ENCODE data around the gene ZNF423. TPM values are rescaled to one million over a fixed set of nuclear protein-coding genes. Genes with fewer than 3 reads are reported as not detected.

The ZNF423 gene
- polyA plus RNA-seq, 1 of the 3 experiments (the other 2 are of a cell fraction): 1.2 TPM

DNA sequence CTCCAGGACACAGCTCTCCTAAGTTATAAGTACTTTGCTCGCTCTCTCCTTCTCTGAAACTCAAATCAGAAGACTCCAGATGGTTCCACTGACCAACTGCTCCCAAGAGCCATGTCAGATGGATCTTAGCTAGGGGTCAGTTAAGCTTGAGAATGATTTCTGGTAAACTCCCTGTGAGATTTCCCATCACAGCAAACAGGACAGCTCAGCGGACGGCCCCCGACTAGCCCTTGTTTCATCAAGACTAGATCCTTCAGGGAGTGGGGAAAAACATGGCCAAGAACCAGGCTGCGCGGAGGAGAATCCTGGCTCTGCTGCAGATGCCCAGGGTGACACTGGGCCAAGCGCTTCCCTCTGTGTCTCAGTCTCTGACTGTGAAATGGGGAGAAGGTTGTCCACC, 322.5 kb downstream of the ZNF423 start:
- ChIA-PET CTCF (interaction anchor here (1.0 to 1.1 kb wide), 2 partner anchors 23 to 329 kb away, joined by 3 to 4 read pairs; no protein-coding TSS in a partner anchor), POLR2A (no interaction called here)
- Histone ChIP-seq H3K9me2 (no peaks in the 10 kb centered on the region), H3K27me3 (ENCODE audit: insufficient read depth) (no peaks in the 10 kb centered on the region), H3K79me2 (ENCODE audit: insufficient read depth) (no peaks in the 10 kb centered on the region), H3K4me1 (ENCODE audit: control insufficient read depth in 1 of 2, insufficient read depth in 2 of 2, low read depth in 1 of 2, low read length in 1 of 2) (peaks cover under 1 to 63% of the 10 kb centered on the region in 2 experiments; a peak in 3 of 4 replicates), H2AFZ (ENCODE audit: low read depth) (no peak overlapping the region), H3K36me3 (replicated peaks in 1 of 2; ENCODE audit: control insufficient read depth in 1 of 2, insufficient read depth in 2 of 2, low read length in 1 of 2) (no peaks in the 10 kb centered on the region), H3K4me2 (no peak overlapping the region), H3K27ac (ENCODE audit: low read depth in 2 of 2, low read length in 1 of 2) (peak overlapping the region in 1 of 2 experiments; percentile 98; a peak in 2 of 4 replicates), H3K9ac (no peak overlapping the region), H3F3A (replicated peaks; ENCODE audit: insufficient read depth) (no peaks in the 10 kb centered on the region), H3K4me3 (ENCODE audit: low read depth in 2 of 2, low read length in 1 of 2) (no peak overlapping the region), H4K20me1 (ENCODE audit: insufficient read depth) (no peaks in the 10 kb centered on the region), H3K9me3 (no peaks in the 10 kb centered on the region)
- WGBS (ENCODE audit: low lambda C conversion rate): 82% methylated on average over 6 of the region's 7 CpGs
- DNase-seq: no peak
- TF ChIP-seq ELF1 (IDR thresholded peaks at IDR 0.05) (no peak), RAD21 (IDR thresholded peaks at IDR 0.05; ENCODE audit: low read length) (no peak), SMC3 (IDR thresholded peaks at IDR 0.05; ENCODE audit: low read depth, low read length) (no peak), RXRA (IDR thresholded peaks at IDR 0.05; ENCODE audit: borderline replicate concordance, low read depth) (no peak), FOXJ3 (CRISPR knock-in tag; IDR thresholded peaks at IDR 0.05) (no peak), NFIC (IDR thresholded peaks at IDR 0.05; ENCODE audit: borderline replicate concordance) (no peak), MXI1 (IDR thresholded peaks at IDR 0.05; ENCODE audit: low read depth, low read length) (no peak), TAF1 (IDR thresholded peaks at IDR 0.05; ENCODE audit: borderline replicate concordance, low read depth, low read length) (no peak)
- TF ChIP-seq, protein P1, sequence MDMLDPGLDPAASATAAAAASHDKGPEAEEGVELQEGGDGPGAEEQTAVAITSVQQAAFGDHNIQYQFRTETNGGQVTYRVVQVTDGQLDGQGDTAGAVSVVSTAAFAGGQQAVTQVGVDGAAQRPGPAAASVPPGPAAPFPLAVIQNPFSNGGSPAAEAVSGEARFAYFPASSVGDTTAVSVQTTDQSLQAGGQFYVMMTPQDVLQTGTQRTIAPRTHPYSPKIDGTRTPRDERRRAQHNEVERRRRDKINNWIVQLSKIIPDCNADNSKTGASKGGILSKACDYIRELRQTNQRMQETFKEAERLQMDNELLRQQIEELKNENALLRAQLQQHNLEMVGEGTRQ (IDR thresholded peaks at IDR 0.05; ENCODE audit: borderline replicate concordance, low read depth, low read length): no peak
- TF ChIP-seq, protein P2, sequence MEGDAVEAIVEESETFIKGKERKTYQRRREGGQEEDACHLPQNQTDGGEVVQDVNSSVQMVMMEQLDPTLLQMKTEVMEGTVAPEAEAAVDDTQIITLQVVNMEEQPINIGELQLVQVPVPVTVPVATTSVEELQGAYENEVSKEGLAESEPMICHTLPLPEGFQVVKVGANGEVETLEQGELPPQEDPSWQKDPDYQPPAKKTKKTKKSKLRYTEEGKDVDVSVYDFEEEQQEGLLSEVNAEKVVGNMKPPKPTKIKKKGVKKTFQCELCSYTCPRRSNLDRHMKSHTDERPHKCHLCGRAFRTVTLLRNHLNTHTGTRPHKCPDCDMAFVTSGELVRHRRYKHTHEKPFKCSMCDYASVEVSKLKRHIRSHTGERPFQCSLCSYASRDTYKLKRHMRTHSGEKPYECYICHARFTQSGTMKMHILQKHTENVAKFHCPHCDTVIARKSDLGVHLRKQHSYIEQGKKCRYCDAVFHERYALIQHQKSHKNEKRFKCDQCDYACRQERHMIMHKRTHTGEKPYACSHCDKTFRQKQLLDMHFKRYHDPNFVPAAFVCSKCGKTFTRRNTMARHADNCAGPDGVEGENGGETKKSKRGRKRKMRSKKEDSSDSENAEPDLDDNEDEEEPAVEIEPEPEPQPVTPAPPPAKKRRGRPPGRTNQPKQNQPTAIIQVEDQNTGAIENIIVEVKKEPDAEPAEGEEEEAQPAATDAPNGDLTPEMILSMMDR (IDR thresholded peaks at IDR 0.05): no peak

DNA sequence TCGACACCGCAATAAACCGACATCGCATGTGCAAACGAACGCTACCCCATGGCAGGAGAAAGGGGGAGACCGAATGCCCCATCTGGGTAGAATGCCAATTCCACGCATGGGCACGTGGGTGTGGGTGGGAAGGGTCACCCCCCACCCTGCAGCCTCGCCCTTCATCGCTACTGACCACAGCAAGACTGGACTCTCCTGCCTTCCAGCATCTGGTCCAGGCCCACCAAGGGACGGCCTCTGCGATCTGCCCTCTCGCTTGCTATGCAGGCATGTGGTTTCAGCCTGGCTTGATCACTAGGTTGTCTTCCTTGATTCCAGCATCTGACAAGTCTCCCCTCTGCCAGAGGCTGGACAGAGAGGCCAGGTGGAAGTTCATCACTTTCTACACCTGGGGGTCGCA, 323.0 kb downstream of the ZNF423 start:
- ChIA-PET CTCF (interaction anchor here (0.7 to 1.1 kb wide), 4 partner anchors 9 to 330 kb away, joined by 3 to 4 read pairs (median 3); no protein-coding TSS in a partner anchor), POLR2A (no interaction called here)
- H3K36me3 ChIP-seq (replicated peaks in 1 of 2; ENCODE audit: control insufficient read depth in 1 of 2, insufficient read depth in 2 of 2, low read length in 1 of 2): no peaks in the 10 kb centered on the region
- WGBS (ENCODE audit: low lambda C conversion rate): 81% methylated on average over 13 of the region's 15 CpGs
- H3K27me3 ChIP-seq (ENCODE audit: insufficient read depth): no peaks in the 10 kb centered on the region
- no peaks in the 10 kb centered on the region for H3K9me2 ChIP-seq
- no peak overlapping the region for H2AFZ ChIP-seq (ENCODE audit: low read depth)
- no peak overlapping the region for H3K9ac ChIP-seq
- no peaks in the 10 kb centered on the region for H3F3A ChIP-seq (replicated peaks; ENCODE audit: insufficient read depth)
- H3K79me2 ChIP-seq (ENCODE audit: insufficient read depth): no peaks in the 10 kb centered on the region
- peaks cover 6 to 63% of the 10 kb centered on the region in 2 experiments; a peak in 3 of 4 replicates for H3K4me1 ChIP-seq (ENCODE audit: control insufficient read depth in 1 of 2, insufficient read depth in 2 of 2, low read depth in 1 of 2, low read length in 1 of 2)
- no peak for TF ChIP-seq ELF1 (IDR thresholded peaks at IDR 0.05)
- TF ChIP-seq, protein P3, sequence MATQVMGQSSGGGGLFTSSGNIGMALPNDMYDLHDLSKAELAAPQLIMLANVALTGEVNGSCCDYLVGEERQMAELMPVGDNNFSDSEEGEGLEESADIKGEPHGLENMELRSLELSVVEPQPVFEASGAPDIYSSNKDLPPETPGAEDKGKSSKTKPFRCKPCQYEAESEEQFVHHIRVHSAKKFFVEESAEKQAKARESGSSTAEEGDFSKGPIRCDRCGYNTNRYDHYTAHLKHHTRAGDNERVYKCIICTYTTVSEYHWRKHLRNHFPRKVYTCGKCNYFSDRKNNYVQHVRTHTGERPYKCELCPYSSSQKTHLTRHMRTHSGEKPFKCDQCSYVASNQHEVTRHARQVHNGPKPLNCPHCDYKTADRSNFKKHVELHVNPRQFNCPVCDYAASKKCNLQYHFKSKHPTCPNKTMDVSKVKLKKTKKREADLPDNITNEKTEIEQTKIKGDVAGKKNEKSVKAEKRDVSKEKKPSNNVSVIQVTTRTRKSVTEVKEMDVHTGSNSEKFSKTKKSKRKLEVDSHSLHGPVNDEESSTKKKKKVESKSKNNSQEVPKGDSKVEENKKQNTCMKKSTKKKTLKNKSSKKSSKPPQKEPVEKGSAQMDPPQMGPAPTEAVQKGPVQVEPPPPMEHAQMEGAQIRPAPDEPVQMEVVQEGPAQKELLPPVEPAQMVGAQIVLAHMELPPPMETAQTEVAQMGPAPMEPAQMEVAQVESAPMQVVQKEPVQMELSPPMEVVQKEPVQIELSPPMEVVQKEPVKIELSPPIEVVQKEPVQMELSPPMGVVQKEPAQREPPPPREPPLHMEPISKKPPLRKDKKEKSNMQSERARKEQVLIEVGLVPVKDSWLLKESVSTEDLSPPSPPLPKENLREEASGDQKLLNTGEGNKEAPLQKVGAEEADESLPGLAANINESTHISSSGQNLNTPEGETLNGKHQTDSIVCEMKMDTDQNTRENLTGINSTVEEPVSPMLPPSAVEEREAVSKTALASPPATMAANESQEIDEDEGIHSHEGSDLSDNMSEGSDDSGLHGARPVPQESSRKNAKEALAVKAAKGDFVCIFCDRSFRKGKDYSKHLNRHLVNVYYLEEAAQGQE (IDR thresholded peaks at IDR 0.05; ENCODE audit: low read depth, low read length): no peak
- TF ChIP-seq, protein P4, sequence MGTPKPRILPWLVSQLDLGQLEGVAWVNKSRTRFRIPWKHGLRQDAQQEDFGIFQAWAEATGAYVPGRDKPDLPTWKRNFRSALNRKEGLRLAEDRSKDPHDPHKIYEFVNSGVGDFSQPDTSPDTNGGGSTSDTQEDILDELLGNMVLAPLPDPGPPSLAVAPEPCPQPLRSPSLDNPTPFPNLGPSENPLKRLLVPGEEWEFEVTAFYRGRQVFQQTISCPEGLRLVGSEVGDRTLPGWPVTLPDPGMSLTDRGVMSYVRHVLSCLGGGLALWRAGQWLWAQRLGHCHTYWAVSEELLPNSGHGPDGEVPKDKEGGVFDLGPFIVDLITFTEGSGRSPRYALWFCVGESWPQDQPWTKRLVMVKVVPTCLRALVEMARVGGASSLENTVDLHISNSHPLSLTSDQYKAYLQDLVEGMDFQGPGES (IDR thresholded peaks at IDR 0.05; ENCODE audit: low read depth, low read length): no peak
- TF ChIP-seq, protein P5, sequence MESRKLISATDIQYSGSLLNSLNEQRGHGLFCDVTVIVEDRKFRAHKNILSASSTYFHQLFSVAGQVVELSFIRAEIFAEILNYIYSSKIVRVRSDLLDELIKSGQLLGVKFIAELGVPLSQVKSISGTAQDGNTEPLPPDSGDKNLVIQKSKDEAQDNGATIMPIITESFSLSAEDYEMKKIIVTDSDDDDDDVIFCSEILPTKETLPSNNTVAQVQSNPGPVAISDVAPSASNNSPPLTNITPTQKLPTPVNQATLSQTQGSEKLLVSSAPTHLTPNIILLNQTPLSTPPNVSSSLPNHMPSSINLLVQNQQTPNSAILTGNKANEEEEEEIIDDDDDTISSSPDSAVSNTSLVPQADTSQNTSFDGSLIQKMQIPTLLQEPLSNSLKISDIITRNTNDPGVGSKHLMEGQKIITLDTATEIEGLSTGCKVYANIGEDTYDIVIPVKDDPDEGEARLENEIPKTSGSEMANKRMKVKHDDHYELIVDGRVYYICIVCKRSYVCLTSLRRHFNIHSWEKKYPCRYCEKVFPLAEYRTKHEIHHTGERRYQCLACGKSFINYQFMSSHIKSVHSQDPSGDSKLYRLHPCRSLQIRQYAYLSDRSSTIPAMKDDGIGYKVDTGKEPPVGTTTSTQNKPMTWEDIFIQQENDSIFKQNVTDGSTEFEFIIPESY (IDR thresholded peaks at IDR 0.05; ENCODE audit: borderline replicate concordance, low read depth): no peak
- TF ChIP-seq, protein P6, sequence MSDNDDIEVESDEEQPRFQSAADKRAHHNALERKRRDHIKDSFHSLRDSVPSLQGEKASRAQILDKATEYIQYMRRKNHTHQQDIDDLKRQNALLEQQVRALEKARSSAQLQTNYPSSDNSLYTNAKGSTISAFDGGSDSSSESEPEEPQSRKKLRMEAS (IDR thresholded peaks at IDR 0.05; ENCODE audit: low read depth): no peak
- TF ChIP-seq TEAD4 (IDR thresholded peaks at IDR 0.05; ENCODE audit: borderline replicate concordance, insufficient read depth): no peak
- no peak overlapping the region for H3K4me3 ChIP-seq (ENCODE audit: low read depth in 2 of 2, low read length in 1 of 2)
- H4K20me1 ChIP-seq (ENCODE audit: insufficient read depth): no peaks in the 10 kb centered on the region
- peak overlapping the region in 1 of 2 experiments; percentile 98; a peak in 2 of 4 replicates for H3K27ac ChIP-seq (ENCODE audit: low read depth in 2 of 2, low read length in 1 of 2)
- H3K9me3 ChIP-seq: no peaks in the 10 kb centered on the region
- no peak overlapping the region for H3K4me2 ChIP-seq
- no peak for DNase-seq
